Small intestine (tissue), 7 donors: ENCODE results near the gene PRDX4. TPM values are rescaled to one million over a fixed set of nuclear protein-coding genes. Genes with fewer than 3 reads are reported as not detected.
"Not testable (repeated sequence)": the region's sequence is repeated elsewhere in the genome, so short reads cannot be mapped to it uniquely, and the experiment has no call there.

Experiments
- DNase-seq, 2 donors: peaks; one replicate each; pipeline versions ENCODE4 v3.0.0 to v3.0.0-alpha.2; 2013
- FAIRE-seq: peaks from 2 replicates; lab custom pipeline; 2012; peaks lifted over from hg19 to GRCh38; lab: Jason Lieb, UNC
- H3K27ac ChIP-seq, 3 donors: one replicate each; pipeline ENCODE4 v1.5.1; 2013; ENCODE audit warnings: low read length in 2 of 3, mild to moderate bottlenecking in 2 of 3, control low read depth in 1 of 3, inconsistent platforms in 1 of 3, low read depth in 1 of 3, moderate library complexity in 1 of 3
- H3K27me3 ChIP-seq, 3 donors: one replicate each; pipeline ENCODE4 v1.6.1; 2013; ENCODE audit warnings: low read length in 3 of 3, inconsistent platforms in 1 of 3; ENCODE audit not compliant: control insufficient read depth in 3 of 3, insufficient read depth in 3 of 3
- H3K36me3 ChIP-seq, 3 donors: one replicate each; pipeline ENCODE4 v1.6.1; 2013; ENCODE audit warnings: low read length in 3 of 3, inconsistent platforms in 1 of 3, low read depth in 1 of 3, mild to moderate bottlenecking in 1 of 3, moderate library complexity in 1 of 3; ENCODE audit not compliant: control insufficient read depth in 3 of 3, insufficient read depth in 2 of 3
- H3K4me1 ChIP-seq, 3 donors: one replicate each; pipeline ENCODE4 v1.6.1; 2013; ENCODE audit warnings: low read length in 2 of 3, inconsistent platforms in 1 of 3, low read depth in 1 of 3, mild to moderate bottlenecking in 1 of 3, moderate library complexity in 1 of 3; ENCODE audit not compliant: control insufficient read depth in 3 of 3, insufficient read depth in 2 of 3
- H3K4me3 ChIP-seq, 3 donors: one replicate each; pipeline ENCODE4 v1.5.1; 2013; ENCODE audit warnings: low read length in 3 of 3, control low read depth in 1 of 3, inconsistent platforms in 1 of 3, low read depth in 1 of 3, mild to moderate bottlenecking in 1 of 3, moderate library complexity in 1 of 3
- H3K9me3 ChIP-seq, 2 donors: one replicate each; pipeline ENCODE4 v1.6.1; 2013; ENCODE audit warnings: low read depth in 1 of 2, low read length in 1 of 2; ENCODE audit not compliant: control insufficient read depth in 2 of 2, insufficient read depth in 1 of 2
- WGBS, 3 donors: extraction: QIAGEN DNeasy Blood & Tissue Kit; methylation state at CpG; one replicate each; pipeline ENCODE4 v1.1.7; 2013; 5-methylcytosine and 5-hydroxymethylcytosine counted together
- polyA plus RNA-seq, 4 donors: library from polyadenylated mRNA; stranded (reverse) in 3 of 4; unstranded in 1 of 4; fragments of 200-250 nt in 3 of 4; fragments of 120-200 nt in 1 of 4; gene quantifications; one replicate each; pipeline versions ENCODE4 v1.2.1 to v1.2.3, GENCODE V29; 2013
- donor health status: healthy with polysubstance abuse.
- donor health status: control.
- donor health status: control.
- donor health status: Bipolar disorder and iron deficiency.
- donor health status: healthy.

The PRDX4 gene
- polyA plus RNA-seq, 4 donors = 13.4 to 124 (median 69.6) TPM

DNA sequence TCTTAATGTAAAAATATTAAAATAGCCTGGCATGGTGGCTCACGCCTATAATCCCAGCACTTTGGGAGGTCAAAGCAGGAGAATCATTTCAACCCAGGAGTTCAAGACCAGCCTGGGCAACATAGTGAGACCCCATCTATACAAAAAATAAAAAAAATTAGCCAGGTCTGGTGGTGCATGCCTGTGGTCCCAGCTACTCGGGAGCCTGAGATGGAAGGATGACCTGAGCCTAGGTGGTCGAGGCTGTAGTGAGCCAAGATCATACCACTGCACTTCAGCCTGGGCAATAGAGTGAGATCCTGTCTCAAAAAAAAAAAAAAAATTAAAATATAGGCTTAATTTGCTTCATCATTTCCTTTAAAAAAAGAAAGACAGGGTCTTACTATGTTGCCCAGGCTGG lies 9.2 kb downstream of the PRDX4 start:
- H3K27ac ChIP-seq, H3K9me3 ChIP-seq, H3K36me3 ChIP-seq, H3K4me3 ChIP-seq, DNase-seq, H3K27me3 ChIP-seq, FAIRE-seq, H3K4me1 ChIP-seq: not testable (repeated sequence)
- WGBS, 3 donors = 83 to 97% (median 94%) methylated on average over 3 of the region's 3 CpGs

DNA sequence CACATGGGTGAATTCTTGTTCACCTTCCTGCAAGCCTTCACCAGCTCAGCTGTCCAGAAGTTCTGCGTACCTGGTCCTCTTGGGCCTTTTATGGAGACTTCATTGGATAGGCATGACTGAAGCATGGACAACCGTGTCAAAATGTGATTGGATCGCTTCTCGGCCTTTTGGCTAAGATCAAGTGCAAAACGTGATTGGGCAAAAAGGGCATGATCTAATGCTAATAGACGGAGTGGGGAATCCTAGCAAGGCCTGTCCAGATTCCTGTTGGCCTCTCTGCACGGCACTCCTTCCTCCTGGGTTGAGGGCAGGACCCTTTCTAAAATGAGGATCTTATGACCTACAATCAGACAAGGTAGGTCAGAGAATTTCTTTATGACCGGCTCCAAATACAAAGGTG lies 24.9 kb downstream of the PRDX4 start:
- no peak overlapping the region for H3K4me3 ChIP-seq
- no peaks in the 10 kb centered on the region for H3K9me3 ChIP-seq
- DNase-seq (peak in 1 of 2 donors; percentile 16), FAIRE-seq (no peak)
- whole genome bisulfite sequencing, 3 donors = 56 to 77% (median 66%) methylated on average over 8 of the region's 8 CpGs
- H3K4me1 ChIP-seq = no peaks in the 10 kb centered on the region
- no peak overlapping the region for H3K27ac ChIP-seq
- H3K27me3 ChIP-seq = no peaks in the 10 kb centered on the region
- H3K36me3 ChIP-seq = peaks cover 0 to 2% (median 0%) of the 10 kb centered on the region in 3 donors

DNA sequence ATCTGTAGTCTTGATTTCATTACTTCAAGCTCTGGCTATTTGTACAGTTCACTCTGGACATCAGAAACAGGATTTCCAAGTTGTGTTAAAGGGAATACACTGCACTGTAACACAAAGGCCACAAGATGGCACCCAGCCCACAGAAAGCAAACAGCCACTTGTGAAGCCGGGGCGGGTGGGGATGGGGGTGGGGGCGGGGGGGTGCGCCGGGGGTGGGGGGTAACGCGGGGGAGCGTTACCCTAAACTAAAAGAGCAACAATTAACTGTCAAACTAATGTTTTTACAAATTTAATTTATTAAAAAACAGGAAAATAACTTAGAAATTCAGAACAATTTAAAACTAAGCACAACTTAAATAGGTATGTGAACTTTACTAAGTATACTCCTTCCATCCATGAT lies 27.3 kb downstream of the PRDX4 start:
- FAIRE-seq = no peak
- H3K27ac ChIP-seq = no peak overlapping the region
- no peaks in the 10 kb centered on the region for H3K4me1 ChIP-seq
- H3K9me3 ChIP-seq = no peaks in the 10 kb centered on the region
- no peak overlapping the region for H3K4me3 ChIP-seq
- 1 to 3% (median 3%) methylated on average over 7 to 8 of the region's 8 CpGs for WGBS, 3 donors
- no peaks in the 10 kb centered on the region for H3K36me3 ChIP-seq
- peak; percentile 44 to 52 for DNase-seq
- H3K27me3 ChIP-seq = no peaks in the 10 kb centered on the region

GRCh38 chrX:23699636-23700194 lies 32.4 kb downstream of the PRDX4 start:
- Histone ChIP-seq H3K27me3 (no peaks in the 10 kb centered on the region), H3K36me3 (peaks cover 0 to 10% (median 0%) of the 10 kb centered on the region in 3 donors), H3K27ac (no peak overlapping the region), H3K4me3 (no peak overlapping the region), H3K9me3 (no peaks in the 10 kb centered on the region), H3K4me1 (no peaks in the 10 kb centered on the region)
- no peak for FAIRE-seq
- no peak for DNase-seq
- WGBS, 3 donors = 34 to 42% (median 37%) methylated on average over 16 of the region's 16 CpGs

GRCh38 chrX:23704673-23705206 lies 37.4 kb downstream of the PRDX4 start:
- Histone ChIP-seq H3K4me1 (no peaks in the 10 kb centered on the region), H3K27ac (no peak overlapping the region), H3K4me3 (no peak overlapping the region), H3K36me3 (peaks cover 0 to 10% (median 0%) of the 10 kb centered on the region in 3 donors), H3K27me3 (no peaks in the 10 kb centered on the region), H3K9me3 (no peaks in the 10 kb centered on the region)
- FAIRE-seq = no peak
- WGBS, 3 donors = 79 to 91% (median 88%) methylated on average over 5 of the region's 5 CpGs
- DNase-seq = no peak

- WGBS, 3 donors = 76 to 88% (median 83%) methylated on average over 5 of the region's 5 CpGs
- Histone ChIP-seq H3K4me3 (no peak overlapping the region), H3K36me3 (peaks cover 0 to 8% (median 0%) of the 10 kb centered on the region in 3 donors), H3K27ac (no peak overlapping the region), H3K4me1 (no peaks in the 10 kb centered on the region), H3K27me3 (no peaks in the 10 kb centered on the region), H3K9me3 (no peaks in the 10 kb centered on the region)
- no peak for DNase-seq
- no peak for FAIRE-seq
These were observed 37.9 kb downstream of the PRDX4 start for GRCh38 chrX:23705235-23705634.

GRCh38 chrX:23720117-23720677 lies 52.9 kb downstream of the PRDX4 start:
- FAIRE-seq (no peak), DNase-seq (no peak)
- no peak overlapping the region for H3K4me3 ChIP-seq
- H3K27ac ChIP-seq = no peak overlapping the region
- H3K4me1 ChIP-seq = no peaks in the 10 kb centered on the region
- WGBS, 3 donors = 79 to 91% (median 84%) methylated on average over 8 of the region's 8 CpGs
- no peaks in the 10 kb centered on the region for H3K27me3 ChIP-seq
- H3K36me3 ChIP-seq = peaks cover 0 to 25% (median 2%) of the 10 kb centered on the region in 3 donors
- no peaks in the 10 kb centered on the region for H3K9me3 ChIP-seq

- no peaks in the 10 kb centered on the region for H3K9me3 ChIP-seq
- no peaks in the 10 kb centered on the region for H3K27me3 ChIP-seq
- FAIRE-seq (no peak), DNase-seq (no peak)
- WGBS, 3 donors = 68 to 83% (median 80%) methylated on average over 6 of the region's 6 CpGs
- no peak overlapping the region for H3K27ac ChIP-seq
- H3K4me3 ChIP-seq = no peak overlapping the region
- H3K4me1 ChIP-seq = no peaks in the 10 kb centered on the region
- H3K36me3 ChIP-seq = peaks cover 0 to 16% (median 6%) of the 10 kb centered on the region in 3 donors
These were observed 58.9 kb downstream of the PRDX4 start for GRCh38 chrX:23726191-23726590.
